HG03342 (cell line): ENCODE results near the gene APOBEC3F.
A peak's percentile ranks its signal among the peaks of the same experiment; 100 is the strongest.
"Not testable (repeated sequence)": the region's sequence is repeated elsewhere in the genome, so short reads cannot be mapped to it uniquely, and the experiment has no call there.

Source experiments
- ATAC-seq: cut with Tn5 transposase; IDR thresholded peaks from one replicate; pipeline ENCODE4 v1.9.1; 2021; ENCODE audit warnings: mild to moderate bottlenecking, moderate library complexity; ENCODE audit not compliant: unreplicated experiment

APOBEC3F gene

DNA sequence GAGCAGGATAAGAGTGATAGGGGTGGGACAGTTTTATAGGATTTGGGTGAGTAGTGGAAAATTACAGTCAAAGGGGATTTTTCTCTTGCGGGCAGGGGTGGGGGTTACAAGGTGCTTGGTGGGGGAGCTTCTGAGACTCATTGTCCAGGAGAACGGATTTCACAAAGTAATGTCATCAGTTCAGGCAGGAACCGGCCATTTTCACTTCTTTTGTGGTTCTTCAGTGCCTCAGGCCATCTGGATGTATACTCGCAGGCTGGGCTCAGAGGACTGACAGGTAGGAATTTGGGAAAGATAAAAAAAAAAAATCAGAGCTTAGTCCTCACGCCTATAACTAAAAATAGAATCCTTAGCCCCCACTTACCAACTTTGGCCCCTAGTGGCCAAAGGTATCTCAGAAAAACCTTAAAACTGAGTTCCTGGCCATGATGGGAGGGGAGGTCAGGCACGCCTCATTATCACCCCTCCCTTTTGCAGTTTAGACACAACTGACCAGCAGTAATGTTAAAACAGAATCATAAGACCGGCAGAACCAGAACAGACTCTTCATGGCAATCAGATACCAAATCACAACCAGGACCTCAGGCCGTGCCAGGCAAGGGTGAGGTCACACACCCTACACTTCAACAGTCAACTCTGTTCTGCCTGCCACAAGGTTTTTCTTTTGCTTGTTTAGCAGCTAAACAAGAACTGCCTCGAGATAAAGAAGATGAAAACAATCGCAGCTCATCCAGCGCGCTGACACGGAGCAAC, 27.5 kb downstream of the APOBEC3F start:
- no peak for ATAC-seq

DNA sequence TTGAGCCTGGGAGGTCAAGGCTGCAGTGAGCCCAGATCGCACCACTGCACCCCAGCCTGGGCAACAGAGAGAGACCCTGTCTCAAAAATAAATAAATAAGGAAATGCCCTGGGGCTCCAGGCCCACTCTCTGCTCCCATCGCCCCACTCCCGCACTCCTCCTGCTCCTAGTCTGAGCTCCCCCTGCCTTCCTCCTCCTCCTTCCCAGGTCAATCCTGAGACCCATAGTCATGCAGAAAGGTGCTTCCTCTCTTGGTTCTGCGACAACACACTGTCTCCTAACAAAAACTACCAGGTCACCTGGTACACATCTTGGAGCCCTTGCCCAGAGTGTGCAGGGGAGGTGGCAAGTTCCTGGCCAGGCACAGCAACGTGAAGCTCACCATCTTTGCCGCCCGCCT, 29.5 kb downstream of the APOBEC3F start:
- ATAC-seq, result no peak

DNA sequence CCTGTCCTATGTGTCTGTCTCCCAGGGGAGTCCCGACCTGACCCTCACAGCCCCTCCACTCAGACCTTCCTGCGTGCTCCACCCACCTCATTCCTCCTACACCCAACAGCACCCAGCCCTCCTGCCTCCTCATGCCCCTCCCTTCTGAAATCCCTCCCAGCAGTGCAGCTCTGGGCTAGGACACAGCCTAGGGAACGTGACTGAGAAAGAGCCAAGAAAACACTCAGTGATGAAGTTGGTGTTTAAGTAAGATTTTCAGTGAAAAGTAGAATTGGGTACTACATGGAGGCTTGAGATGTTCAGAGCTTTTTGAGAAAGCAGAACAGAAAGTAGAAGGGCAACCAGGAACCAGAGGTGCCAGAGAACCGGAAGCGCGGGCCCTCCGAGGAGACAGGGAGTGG, 31.9 kb downstream of the APOBEC3F start:
- ATAC-seq, result not testable (repeated sequence)

DNA sequence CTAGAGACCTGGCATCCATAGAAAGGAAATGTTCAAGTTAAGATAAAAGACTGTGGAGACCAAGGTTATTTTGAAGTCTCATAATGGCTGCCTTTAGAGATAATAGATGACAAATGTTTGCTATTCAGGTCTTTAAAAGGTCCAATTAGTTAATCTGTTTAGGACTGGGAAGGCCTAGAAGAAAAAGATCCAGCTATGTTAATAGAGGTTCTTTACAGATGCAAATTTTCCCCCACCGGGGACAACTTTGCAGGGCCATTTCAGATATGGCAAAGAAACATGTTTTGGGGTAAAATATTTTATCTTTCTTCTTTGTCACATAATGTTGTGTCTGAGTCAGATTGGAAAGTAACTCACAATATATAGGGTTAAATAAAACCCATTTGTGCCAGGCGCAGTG, 33.3 kb downstream of the APOBEC3F start:
- no peak for ATAC-seq

DNA sequence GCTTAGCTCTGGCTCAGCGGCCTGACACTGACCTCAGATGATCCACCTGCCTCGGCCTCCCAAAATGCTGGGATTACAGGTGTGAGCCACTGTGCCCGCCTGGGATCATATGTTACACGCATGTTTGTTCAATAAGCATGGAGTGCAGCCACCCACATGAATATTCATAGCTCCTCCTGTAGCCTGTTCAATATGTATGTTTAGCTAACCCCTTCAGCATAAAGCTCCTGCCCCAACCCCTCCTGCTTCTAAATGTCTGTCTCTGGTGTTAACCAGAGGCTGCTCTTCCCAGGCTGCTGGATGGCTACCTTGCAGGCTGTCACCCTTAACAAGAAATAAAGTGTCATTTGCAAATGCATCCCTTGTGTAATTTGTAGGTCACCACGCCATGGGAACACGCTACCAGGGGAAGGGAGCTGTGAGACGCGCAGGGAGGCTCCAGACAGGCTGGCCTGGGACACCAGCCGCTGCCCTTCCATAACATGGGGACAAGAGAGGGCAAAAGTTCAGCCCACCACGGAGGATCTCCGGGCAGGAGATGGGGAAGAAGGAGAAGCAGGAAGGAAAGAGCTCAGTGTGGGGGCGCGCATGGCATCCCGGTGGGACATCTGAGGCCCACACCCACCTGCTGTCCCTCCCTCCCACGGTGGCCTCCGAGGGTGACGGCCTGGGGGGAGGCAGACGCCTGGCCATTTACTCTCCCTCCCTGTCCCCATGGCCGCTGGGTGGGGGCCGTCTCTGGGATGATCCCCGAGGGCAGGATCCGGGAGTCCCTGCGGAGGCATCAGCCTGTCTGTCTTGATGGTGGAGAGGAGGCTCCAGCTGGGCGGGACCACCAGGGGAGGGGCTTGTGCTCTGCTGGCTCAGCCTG, 35.7 kb downstream of the APOBEC3F start:
- ATAC-seq, result not testable (repeated sequence)

DNA sequence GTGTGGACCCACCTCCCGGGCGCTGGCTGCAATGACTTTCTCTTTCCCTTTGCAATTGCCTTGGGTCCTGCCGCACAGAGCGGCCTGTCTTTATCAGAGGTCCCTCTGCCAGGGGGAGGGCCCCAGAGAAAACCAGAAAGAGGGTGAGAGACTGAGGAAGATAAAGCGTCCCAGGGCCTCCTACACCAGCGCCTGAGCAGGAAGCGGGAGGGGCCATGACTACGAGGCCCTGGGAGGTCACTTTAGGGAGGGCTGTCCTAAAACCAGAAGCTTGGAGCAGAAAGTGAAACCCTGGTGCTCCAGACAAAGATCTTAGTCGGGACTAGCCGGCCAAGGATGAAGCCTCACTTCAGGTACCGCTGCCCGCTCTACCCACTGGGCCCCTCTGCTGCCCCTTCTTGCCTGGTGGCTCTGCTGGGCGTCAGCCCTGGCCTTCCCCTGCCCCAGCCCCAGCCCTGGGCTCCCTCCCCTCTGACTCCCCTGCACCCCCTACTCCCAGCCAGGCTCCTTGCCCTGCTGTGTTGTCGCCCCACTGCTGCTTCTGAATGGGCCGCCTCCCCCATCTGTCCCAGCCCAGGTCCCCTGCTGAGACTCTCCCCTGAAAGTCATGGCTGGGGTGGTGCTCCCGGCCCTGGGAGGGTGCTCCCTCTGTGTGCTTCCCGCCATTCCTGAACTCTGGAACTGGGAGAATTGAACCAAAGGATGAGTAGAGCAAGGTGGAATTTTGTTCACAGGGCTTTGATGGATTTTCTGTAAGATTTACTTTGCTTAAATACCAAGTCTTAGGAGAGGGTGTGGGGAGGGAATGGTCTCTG, 36.6 kb downstream of the APOBEC3F start, which contains the start of gene APOBEC3G:
Gene APOBEC3G (plus strand): TSS at position 250 of the 815 bp plus-strand sequence. CDS start 87 bp downstream, at position 337.
- peak; percentile 69 for ATAC-seq

DNA sequence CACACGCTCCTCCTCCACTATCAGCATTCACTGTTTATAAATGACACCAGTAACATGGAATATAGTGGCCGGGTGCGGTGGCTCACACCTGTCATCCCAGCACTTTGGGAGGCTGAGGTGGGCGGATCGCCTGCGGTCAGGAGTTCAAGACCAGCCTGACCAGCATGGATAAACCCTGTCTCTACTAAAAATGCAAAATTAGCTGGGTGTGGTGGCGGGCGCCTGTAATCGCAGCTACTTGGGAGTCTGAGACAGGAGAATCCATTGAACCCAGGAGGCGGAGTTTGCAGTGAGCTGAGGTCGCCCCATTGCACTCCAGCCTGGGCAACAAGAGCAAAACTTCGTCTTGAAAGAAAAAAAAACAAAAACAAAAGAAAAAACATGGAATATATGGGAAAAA, 37.2 kb downstream of the APOBEC3F start:
- ATAC-seq, result not testable (repeated sequence)

DNA sequence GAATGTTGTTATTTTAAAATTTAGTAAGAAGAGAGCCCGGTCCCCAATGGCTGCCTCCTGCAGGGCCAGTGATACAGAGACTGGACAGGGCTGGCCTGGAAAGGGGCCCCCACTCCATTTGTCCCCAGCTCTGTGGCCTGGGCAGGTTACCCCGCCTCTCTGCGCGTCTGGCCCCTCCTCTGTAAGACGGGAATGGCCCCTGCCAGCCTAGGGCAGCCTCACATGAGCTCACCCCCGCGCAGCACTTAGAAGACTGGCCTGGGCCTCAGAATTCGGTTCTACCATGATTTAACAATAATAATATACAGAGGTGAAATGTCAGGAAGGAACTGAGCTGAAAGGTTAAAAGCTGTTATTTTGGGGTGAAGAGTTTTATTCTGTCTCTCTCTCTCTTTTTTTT, 37.7 kb downstream of the APOBEC3F start:
- ATAC-seq, result no peak

DNA sequence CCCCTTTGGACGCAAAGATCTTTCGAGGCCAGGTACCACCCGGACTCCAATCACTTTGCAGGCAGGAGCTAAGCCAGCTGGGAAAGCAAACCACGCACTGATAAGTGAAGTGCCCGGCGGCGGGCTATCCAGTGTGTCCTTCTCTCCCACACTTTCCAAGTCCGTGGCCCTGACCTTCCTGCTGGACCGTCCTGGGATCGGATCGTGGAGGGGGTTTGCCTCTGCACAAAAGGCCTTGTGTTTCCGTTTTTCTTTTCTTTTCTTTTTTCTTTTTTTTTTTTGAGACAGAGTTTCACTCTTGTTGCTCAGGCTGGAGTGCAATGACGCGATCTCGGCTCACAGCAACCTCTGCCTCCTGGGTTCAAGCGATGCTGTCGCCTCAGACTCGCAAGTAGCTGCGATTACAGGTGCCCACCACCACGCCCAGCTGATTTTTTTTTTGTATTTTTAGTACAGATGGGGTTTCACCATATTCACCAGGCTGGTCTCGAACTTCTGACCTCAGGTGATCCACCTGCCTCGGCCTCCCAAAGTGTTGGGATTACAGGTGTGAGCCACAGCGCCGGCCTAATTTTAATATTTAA, 38.5 kb downstream of the APOBEC3F start:
- not testable (repeated sequence) for ATAC-seq

DNA sequence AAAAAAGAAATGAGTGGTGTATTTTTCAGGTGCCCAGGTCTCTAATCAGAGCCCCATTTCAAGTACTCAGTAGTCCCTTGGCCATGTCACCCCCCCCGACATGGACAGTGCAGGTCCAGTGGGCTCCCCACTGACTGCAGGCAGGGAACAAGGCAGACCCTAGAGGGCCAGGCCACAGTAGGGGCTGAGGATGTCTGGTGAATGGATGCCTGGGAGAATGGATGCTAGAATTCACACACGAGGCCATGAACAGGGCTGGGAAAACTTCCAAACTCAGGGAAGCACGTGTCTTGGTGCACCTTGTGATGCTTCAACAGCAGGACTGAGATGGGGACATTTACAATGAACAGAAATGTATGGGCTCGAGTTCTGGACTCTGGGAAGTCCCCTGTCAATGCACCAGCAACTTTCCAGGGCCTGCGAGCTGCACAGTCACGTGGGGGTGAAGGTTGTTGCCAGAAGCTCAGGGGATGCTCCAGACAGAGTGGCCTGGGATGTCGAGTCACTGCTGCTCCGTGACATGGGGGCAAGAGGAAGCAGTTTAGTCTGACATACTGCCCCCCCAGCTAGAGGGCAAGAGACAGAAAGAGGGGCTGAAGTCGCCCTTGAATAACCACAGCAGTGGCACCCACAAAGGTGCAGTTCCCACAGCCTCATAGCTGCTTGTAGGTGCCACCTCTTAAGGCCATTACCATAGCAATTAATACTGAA, 39.5 kb downstream of the APOBEC3F start:
- no peak for ATAC-seq

DNA sequence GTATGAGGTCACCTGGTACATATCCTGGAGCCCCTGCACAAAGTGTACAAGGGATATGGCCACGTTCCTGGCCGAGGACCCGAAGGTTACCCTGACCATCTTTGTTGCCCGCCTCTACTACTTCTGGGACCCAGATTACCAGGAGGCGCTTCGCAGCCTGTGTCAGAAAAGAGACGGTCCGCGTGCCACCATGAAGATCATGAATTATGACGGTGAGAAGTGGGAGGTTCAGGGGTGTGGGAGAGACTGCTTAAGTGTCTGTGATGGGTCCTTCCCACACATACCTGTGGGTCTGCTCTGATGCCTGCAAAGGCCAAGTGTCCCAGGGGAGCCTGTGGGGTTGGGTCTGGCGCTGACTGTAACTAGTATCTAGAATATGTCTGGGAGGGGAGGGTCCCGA, 40.4 kb downstream of the APOBEC3F start:
- no peak for ATAC-seq

DNA sequence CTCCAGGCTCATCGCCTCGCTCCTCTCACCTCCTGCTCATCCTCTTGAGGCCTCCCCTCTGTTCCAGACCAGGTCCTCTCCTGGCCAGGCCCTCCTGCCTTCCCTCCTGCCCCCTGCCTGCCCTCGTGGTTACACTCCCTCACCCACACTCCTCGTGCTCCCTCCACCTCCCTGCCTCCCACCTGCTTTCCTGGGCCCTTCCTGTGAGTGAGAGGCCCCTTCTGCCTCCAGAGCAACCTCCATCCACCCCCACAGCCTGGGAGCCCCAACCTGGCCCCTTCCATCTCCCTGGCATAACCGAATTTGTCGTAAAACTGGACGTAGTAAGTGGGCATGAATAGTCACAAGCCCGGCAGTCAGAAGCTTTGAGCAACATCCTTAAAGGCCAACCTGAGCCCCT, 40.9 kb downstream of the APOBEC3F start:
- ATAC-seq, result no peak

DNA sequence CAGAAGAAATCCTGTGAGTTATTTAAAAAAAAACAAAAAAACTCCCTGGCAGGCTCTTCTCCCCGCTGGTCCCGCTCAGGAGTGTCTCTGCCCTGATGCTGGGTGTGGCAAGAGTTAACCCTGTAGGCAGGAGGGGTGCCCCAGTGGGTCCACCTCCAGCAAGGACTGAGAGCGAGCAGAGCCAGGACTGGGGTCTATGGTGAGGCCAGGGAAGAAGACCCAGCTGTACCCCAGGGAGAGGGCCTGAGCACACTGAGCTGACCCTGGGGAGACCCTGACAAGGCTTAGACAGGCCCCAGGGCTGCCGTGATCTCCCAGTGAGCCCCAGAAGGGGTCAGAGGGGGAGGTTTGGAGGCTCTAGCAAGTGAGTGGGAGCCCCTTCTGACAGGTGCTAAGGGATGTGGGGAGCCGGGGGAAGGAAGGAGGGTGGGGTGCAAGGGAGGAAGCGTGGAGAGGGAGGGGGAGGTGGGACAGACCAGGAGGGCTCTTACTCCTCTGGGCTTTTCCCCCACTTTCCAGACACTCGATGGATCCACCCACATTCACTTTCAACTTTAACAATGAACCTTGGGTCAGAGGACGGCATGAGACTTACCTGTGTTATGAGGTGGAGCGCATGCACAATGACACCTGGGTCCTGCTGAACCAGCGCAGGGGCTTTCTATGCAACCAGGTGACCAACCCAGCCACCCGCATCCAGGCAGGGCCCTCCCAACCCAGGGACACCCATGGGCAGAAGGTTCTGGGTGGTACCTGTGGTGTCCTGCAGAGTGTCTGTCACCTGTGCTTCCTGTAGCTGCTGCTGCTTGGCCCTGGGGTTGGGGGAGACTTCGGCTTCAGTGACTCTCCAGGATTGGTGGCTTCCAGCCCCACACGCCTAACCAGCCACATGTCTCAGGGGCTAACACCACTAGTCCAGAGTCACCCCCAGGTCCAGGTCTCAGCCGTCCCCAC, 42.8 kb downstream of the APOBEC3F start:
- ATAC-seq, result no peak

DNA sequence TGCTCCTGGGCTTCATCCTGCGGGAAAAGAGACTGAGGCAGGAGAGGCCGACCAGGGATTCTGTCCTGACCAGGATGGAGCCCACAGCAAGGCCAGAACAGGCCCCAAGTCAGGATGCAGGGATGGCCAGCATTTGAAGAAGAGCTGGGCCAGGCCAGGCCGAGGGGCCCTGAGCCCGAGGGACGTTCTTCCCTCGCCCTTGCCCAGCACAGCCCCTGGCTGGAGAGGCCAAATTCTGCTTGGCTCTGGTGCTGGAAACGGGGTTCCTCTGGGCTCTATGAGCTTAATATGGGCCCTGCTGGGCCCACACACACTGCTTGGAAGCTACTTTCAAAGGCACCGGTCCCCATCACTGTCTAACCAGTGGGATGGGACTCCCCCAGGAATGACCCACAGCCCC, 44.0 kb downstream of the APOBEC3F start:
- no peak for ATAC-seq

DNA sequence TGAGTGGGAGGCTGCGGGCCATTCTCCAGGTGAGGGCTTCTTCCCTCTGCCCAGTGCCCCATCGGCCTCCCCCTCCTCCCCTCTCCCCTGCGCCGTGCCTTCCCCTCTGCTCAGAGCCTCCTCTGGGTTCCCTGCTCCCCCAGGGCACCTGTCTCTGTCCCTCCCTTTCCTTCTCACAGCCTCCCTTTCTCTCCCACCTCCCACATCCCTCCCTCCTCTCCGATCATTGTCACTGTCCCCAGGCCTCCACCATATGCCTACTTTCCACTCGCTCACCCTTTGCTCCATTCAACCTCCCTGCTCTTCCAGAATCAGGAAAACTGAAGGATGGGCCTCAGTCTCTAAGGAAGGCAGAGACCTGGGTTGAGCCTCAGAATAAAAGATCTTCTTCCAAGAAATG, 46.4 kb downstream of the APOBEC3F start:
- no peak for ATAC-seq

DNA sequence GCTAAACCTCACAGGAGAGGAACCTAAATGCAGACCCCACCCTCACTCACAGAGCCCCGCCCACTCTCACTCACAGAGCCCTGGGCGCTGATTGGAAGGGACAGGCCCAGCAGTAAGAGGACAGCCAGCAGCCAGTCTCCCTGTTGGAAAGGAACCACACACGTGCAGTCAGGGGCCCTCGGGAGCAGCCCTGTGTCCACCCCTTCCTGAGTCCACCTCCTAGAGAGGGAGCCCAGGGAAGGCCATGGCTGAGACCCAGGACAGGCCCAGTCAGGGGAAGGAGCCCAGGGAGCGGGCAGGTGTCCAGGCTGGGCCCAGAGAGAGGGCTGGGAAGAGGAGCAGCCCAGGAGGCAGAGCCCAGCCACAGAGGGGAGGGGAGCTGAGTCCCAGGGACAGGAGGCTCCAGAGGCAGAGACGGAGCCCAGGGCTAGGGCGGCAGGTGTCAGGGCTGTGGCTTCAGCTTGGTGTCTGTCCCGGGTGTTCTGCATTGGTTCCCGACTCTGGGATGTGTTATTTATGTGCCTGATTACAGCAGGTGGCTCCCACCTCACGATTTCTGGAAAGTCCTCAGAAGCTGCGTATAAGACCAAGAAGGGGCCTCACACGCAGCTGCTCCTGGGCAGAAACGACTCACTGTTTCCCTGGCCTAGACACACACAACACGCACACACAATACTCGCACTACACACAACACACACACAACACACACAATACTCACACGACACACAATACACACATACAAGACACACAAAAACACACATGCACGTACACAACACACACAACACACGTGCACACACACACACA, 47.4 kb downstream of the APOBEC3F start:
- ATAC-seq, result no peak

DNA sequence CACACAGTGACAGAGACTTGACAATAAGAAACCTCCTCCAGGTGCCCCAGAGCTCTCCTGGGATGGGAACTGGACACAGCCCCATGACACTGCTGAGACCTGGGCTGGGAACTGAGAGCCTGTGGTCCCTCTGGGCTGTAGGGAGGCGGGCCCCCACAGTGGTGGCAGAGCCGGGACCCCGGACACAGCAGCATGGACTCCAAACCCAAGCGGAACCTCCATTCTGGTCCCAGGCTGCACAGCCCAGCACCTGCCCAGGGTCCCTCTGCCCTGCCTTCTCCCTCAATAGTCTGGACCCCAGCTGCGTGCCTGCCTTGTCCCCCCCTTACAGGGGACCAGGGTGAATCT, 48.0 kb downstream of the APOBEC3F start:
- ATAC-seq, result no peak

DNA sequence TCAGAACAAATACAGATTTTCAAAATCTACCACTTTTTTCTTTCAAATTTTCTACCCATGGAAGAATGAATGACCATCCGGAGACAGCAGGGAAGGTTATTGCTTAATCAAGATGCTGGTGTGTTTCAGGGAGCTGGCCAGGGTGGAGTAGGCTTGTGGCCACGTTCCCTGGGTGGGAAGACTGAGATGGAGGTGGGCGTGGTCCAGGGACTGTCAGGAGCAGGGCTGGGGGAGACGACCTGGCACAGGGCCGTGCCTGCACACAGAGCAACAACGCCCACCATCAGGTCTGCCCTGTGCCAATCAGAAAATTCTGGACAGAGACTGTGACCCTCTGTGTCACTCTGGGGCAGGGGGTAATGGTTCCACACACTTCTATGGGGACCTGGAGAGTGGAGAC, 49.3 kb downstream of the APOBEC3F start:
- ATAC-seq, result no peak
